H1 (cell line): ENCODE data around the gene PEX14. TPM values are rescaled to one million over a fixed set of nuclear protein-coding genes. Genes with fewer than 3 reads are reported as not detected.
A peak's percentile ranks its signal among the peaks of the same experiment; 100 is the strongest.

Source experiments
- CTCF ChIA-PET: fragments of 300-600 bp; sonication (Branson Sonifier 250); formaldehyde crosslinking; loops from one replicate; lab custom pipeline; 2021; ENCODE audit not compliant: partially characterized antibody; lab: Charles Lee
- POLR2A ChIA-PET: fragments of 300-600 bp; sonication (Branson Sonifier 250); formaldehyde crosslinking; loops from one replicate; lab custom pipeline; 2021; ENCODE audit warnings: inconsistent platforms; ENCODE audit not compliant: partially characterized antibody; lab: Charles Lee
- DNase-seq, 2 experiments: peaks; one replicate each; pipeline versions ENCODE4 v3.0.0 to v3.0.0-alpha.2; 2010 to 2022; ENCODE audit warnings: low spot score in 2 of 2, low read depth in 1 of 2, mixed read lengths in 1 of 2
- FAIRE-seq: peaks from 2 replicates; lab custom pipeline; 2011; peaks lifted over from hg19 to GRCh38; lab: Jason Lieb, UNC
- H2AFZ ChIP-seq: 2 replicates; pipeline ENCODE4 v1.8.1; 2012; ENCODE audit warnings: low read length, inconsistent platforms
- H2AK5ac ChIP-seq: 2 replicates; pipeline ENCODE4 v1.6.1; 2013; ENCODE audit warnings: low read depth, low read length
- H2BK120ac ChIP-seq: replicated peaks from 2 replicates; pipeline ENCODE3; 2013; ENCODE audit warnings: low read depth, low read length, inconsistent platforms
- H2BK12ac ChIP-seq: 2 replicates; pipeline ENCODE4 v1.6.1; 2013; ENCODE audit warnings: low read depth, low read length
- H2BK15ac ChIP-seq: 2 replicates; pipeline ENCODE4 v1.6.1; 2013; ENCODE audit warnings: low read length
- H2BK20ac ChIP-seq: 2 replicates; pipeline ENCODE4 v1.6.1; 2013; ENCODE audit warnings: low read length
- H2BK5ac ChIP-seq: 2 replicates; pipeline ENCODE4 v1.6.1; 2013; ENCODE audit warnings: low read depth, low read length
- H3K14ac ChIP-seq: 2 replicates; pipeline ENCODE4 v1.6.1; 2013; ENCODE audit warnings: inconsistent platforms; ENCODE audit not compliant: insufficient read length
- H3K18ac ChIP-seq: 2 replicates; pipeline ENCODE4 v1.6.1; 2013; ENCODE audit warnings: low read length; ENCODE audit errors: extremely low read depth
- H3K23ac ChIP-seq: 2 replicates; pipeline ENCODE4 v1.6.1; 2013; ENCODE audit warnings: inconsistent platforms; ENCODE audit not compliant: insufficient read length
- H3K23me2 ChIP-seq: 2 replicates; pipeline ENCODE4 v1.6.1; 2013; ENCODE audit warnings: low read depth, low read length
- H3K27ac ChIP-seq: 2 replicates; pipeline ENCODE4 v1.6.1; 2011; ENCODE audit warnings: low read depth, low read length, inconsistent platforms
- H3K27me3 ChIP-seq, 4 experiments: replicated peaks in 1 of 4; 1 replicate in 1 of 4; 2 replicates in 3 of 4; pipeline versions ENCODE4 v1.6.1 to v1.8.1; 2011 to 2013; ENCODE audit warnings: low read length in 3 of 4, mild to moderate bottlenecking in 3 of 4, inconsistent platforms in 2 of 4, mixed read lengths in 2 of 4, moderate library complexity in 1 of 4; ENCODE audit not compliant: control insufficient read depth in 3 of 4, insufficient read depth in 3 of 4; ENCODE audit errors: extremely low read depth in 1 of 4
- H3K36me3 ChIP-seq, 4 experiments: 2 replicates each; pipeline versions ENCODE4 v1.6.1 to v1.8.1; 2011 to 2013; ENCODE audit warnings: mild to moderate bottlenecking in 4 of 4, low read length in 3 of 4, moderate library complexity in 2 of 4, control low read depth in 1 of 4, inconsistent platforms in 1 of 4; ENCODE audit not compliant: insufficient read depth in 4 of 4, control insufficient read depth in 2 of 4
- H3K4ac ChIP-seq: replicated peaks from 2 replicates; pipeline ENCODE3; 2013; ENCODE audit warnings: low read length, low read depth, mixed read lengths, inconsistent platforms; ENCODE audit not compliant: insufficient read length
- H3K4me1 ChIP-seq, 4 experiments: replicated peaks in 1 of 4; 1 replicate in 1 of 4; 2 replicates in 3 of 4; pipeline versions ENCODE4 v1.6.1 to v1.8.1; 2011 to 2013; ENCODE audit warnings: low read length in 3 of 4, inconsistent platforms in 2 of 4, mixed read lengths in 1 of 4; ENCODE audit not compliant: insufficient read depth in 4 of 4, control insufficient read depth in 3 of 4
- H3K4me2 ChIP-seq, 2 experiments: 2 replicates each; pipeline versions ENCODE4 v1.6.1 to v1.8.1; 2011 to 2013; ENCODE audit warnings: low read depth in 2 of 2, low read length in 2 of 2, control low read depth in 1 of 2, inconsistent platforms in 1 of 2, mild to moderate bottlenecking in 1 of 2; ENCODE audit not compliant: insufficient read depth in 1 of 2
- H3K4me3 ChIP-seq, 4 experiments: fragments of 200-600, 300-600 bp in 1 of 4; sonication (generic), shearing (Covaris generic), sonication (Bioruptor Twin) in 1 of 4; 2 replicates each; pipeline versions ENCODE4 v1.5.1 to v1.8.1; 2011 to 2016; ENCODE audit warnings: low read length in 4 of 4, low read depth in 3 of 4, control low read depth in 2 of 4, inconsistent platforms in 2 of 4, mild to moderate bottlenecking in 2 of 4, mixed read lengths in 1 of 4, moderate library complexity in 1 of 4; ENCODE audit not compliant: insufficient read depth in 2 of 4; ENCODE audit errors: extremely low read depth in 1 of 4
- H3K56ac ChIP-seq: replicated peaks from 2 replicates; pipeline ENCODE3; 2013; ENCODE audit warnings: low read depth, mild to moderate bottlenecking, mixed read lengths, low read length, inconsistent platforms; ENCODE audit not compliant: insufficient read length
- H3K79me1 ChIP-seq: 2 replicates; pipeline ENCODE4 v1.6.1; 2013; ENCODE audit warnings: low read depth, low read length, control low read depth
- H3K79me2 ChIP-seq, 2 experiments: 2 replicates each; pipeline versions ENCODE4 v1.6.1 to v1.8.1; 2012 to 2013; ENCODE audit warnings: low read length in 2 of 2, mild to moderate bottlenecking in 2 of 2, inconsistent platforms in 1 of 2; ENCODE audit not compliant: insufficient read depth in 2 of 2, control insufficient read depth in 1 of 2
- H3K9ac ChIP-seq, 4 experiments: replicated peaks in 1 of 4; 1 replicate in 1 of 4; 2 replicates in 3 of 4; pipeline versions ENCODE4 v1.6.1 to v1.8.1; 2011 to 2013; ENCODE audit warnings: low read depth in 3 of 4, low read length in 3 of 4, control low read depth in 2 of 4, mild to moderate bottlenecking in 2 of 4, moderate library complexity in 2 of 4, inconsistent platforms in 1 of 4; ENCODE audit errors: extremely low read depth in 1 of 4
- H3K9me3 ChIP-seq, 2 experiments: 2 replicates each; pipeline versions ENCODE4 v1.6.1 to v1.8.1; 2012 to 2013; ENCODE audit warnings: mild to moderate bottlenecking in 2 of 2, moderate library complexity in 2 of 2, control low read depth in 1 of 2, inconsistent platforms in 1 of 2, low read depth in 1 of 2, low read length in 1 of 2, mixed read lengths in 1 of 2; ENCODE audit not compliant: insufficient read depth in 2 of 2
- H4K20me1 ChIP-seq, 2 experiments: replicated peaks in 1 of 2; 2 replicates each; pipeline versions ENCODE3 to v1.8.1; 2011 to 2013; ENCODE audit warnings: inconsistent platforms in 2 of 2, low read length in 2 of 2, mild to moderate bottlenecking in 1 of 2; ENCODE audit not compliant: insufficient read depth in 2 of 2, control insufficient read depth in 1 of 2
- H4K5ac ChIP-seq: 2 replicates; pipeline ENCODE4 v1.6.1; 2013; ENCODE audit warnings: low read length, low read depth, mixed read lengths, inconsistent platforms; ENCODE audit not compliant: insufficient read length
- H4K8ac ChIP-seq: 2 replicates; pipeline ENCODE4 v1.8.0; 2013; ENCODE audit warnings: mild to moderate bottlenecking, moderate library complexity, low read length, inconsistent platforms; ENCODE audit not compliant: insufficient read depth; ENCODE audit errors: extremely low read depth
- H4K91ac ChIP-seq: replicated peaks from 2 replicates; pipeline ENCODE3; 2013; ENCODE audit warnings: low read length, mixed read lengths, inconsistent platforms; ENCODE audit not compliant: insufficient read length
- CEBPB ChIP-seq: IDR thresholded peaks from 2 replicates; pipeline ENCODE4 v1.6.1; 2012; ENCODE audit warnings: low read depth, low read length
- FOSL1 ChIP-seq: IDR thresholded peaks from 2 replicates; pipeline ENCODE4 v1.6.1; 2011; ENCODE audit warnings: mild to moderate bottlenecking, low read depth, low read length, moderate library complexity; ENCODE audit not compliant: insufficient read depth
- SAP30 ChIP-seq: fragments of 300-600 bp; sonication (generic); IDR thresholded peaks from 2 replicates; pipeline ENCODE4 v1.7.1; 2012; ENCODE audit warnings: low read length, moderate library complexity, mild to moderate bottlenecking, inconsistent platforms; ENCODE audit not compliant: insufficient read depth, insufficient replicate concordance
- TAF7 ChIP-seq: optimal IDR thresholded peaks from 2 replicates; pipeline ENCODE3; 2011; ENCODE audit warnings: low read depth, mild to moderate bottlenecking, inconsistent platforms, low read length, moderate library complexity, borderline replicate concordance
- WGBS, 2 experiments: shearing (Covaris generic) in 1 of 2; methylation state at CpG; one replicate each; pipeline versions ENCODE4 v1.1.6 to v1.1.7; 2013 to 2015; ENCODE audit warnings: low lambda C conversion rate in 2 of 2, mixed read lengths in 2 of 2, inconsistent platforms in 1 of 2, low coverage in 1 of 2, missing lambda C conversion rate in 1 of 2; ENCODE audit not compliant: insufficient replicate concordance in 2 of 2, insufficient coverage in 1 of 2, insufficient read length in 1 of 2; ENCODE audit errors: extremely low coverage in 1 of 2, missing lambda C conversion rate in 1 of 2; 5-methylcytosine and 5-hydroxymethylcytosine counted together
- polyA plus RNA-seq, 7 experiments: library from polyadenylated mRNA; depleted of rRNA in 3 of 7; stranded (reverse) in 5 of 7; unstranded in 2 of 7; fragments of >200 nt in 5 of 7; fragments of 200-250 nt in 2 of 7; gene quantifications; 1 replicate in 5 of 7; 2 replicates in 1 of 7; 4 replicates in 1 of 7; pipeline versions ENCODE4 v1.2.1 to v1.2.3, GENCODE V29; 2011 to 2013; ENCODE audit warnings: missing spikeins in 2 of 7, mixed read lengths in 2 of 7
- total RNA-seq: library from RNA; stranded (reverse); fragmentation: NEBNext Ultra II Directional; extraction: Animal tissue kit (Norgen Biotek cat#: 25700); gene quantifications from 2 replicates; pipeline ENCODE4 v1.2.1, GENCODE V29; 2021
- TF ChIP-seq, protein P1 (sequence below), 3 experiments: IDR thresholded peaks; 1 replicate in 2 of 3; 2 replicates in 1 of 3; pipeline versions ENCODE4 v1.5.1 to v1.6.1; 2011; ENCODE audit warnings: low read length in 3 of 3, mild to moderate bottlenecking in 3 of 3, inconsistent platforms in 2 of 3, low read depth in 1 of 3, moderate library complexity in 1 of 3; ENCODE audit not compliant: insufficient read depth in 1 of 3; ENCODE audit errors: control extremely low read depth in 1 of 3

PEX14 gene
- total and polyA plus RNA-seq, 2 of the 8 experiments (the other 6 are each of a cell fraction or from before 2014, with no cell fraction given): 13.0 to 19.8 TPM

DNA sequence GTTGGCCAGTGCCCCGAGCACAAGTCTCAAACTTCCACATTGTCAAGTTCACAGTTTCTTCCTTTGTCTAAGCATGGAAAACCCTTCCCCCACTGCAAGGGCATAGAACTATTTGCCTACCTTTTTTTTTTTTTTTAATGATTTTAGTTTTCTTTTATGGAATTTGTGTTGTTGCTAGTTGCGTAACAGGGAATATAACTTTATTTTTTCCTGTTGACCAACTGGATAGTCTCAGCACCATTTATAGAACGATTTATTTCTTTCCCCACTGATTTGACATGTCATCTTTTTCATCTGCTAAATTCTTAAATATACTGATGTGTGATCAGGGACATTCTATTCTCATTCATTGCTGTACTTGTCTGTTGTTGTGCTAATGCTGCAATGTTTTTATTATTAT lies 83.0 kb downstream of the PEX14 start:
- Histone ChIP-seq H3K79me1 (no peaks in the 10 kb centered on the region; the same call in 1 of the 2 replicates), H3K36me3 (no peaks in the 10 kb centered on the region), H3K18ac (no peak overlapping the region), H3K4me3 (no peak overlapping the region), H3K79me2 (no peaks in the 10 kb centered on the region; a peak in 2 of 4 replicates), H2BK120ac (no peak overlapping the region), H2BK20ac (no peak overlapping the region), H3K27me3 (no peaks in the 10 kb centered on the region), H3K9me3 (no peaks in the 10 kb centered on the region), H3K9ac (no peak overlapping the region), H3K4me1 (peaks cover 0 to 9% (median 4%) of the 10 kb centered on the region in 4 experiments; a peak in 6 of 7 replicates), H3K23ac (no peak overlapping the region), H3K14ac (no peak overlapping the region), H2BK5ac (no peak overlapping the region), H2BK12ac (no peak overlapping the region), H2AFZ (no peak overlapping the region), H4K5ac (no peak overlapping the region), H3K56ac (no peak overlapping the region), H2AK5ac (no peak overlapping the region), H3K27ac (no peak overlapping the region), H3K4ac (no peak overlapping the region), H3K4me2 (no peak overlapping the region), H4K20me1 (peaks cover 0 to 2% of the 10 kb centered on the region in 2 experiments), H4K91ac (no peak overlapping the region), H4K8ac (no peak overlapping the region), H3K23me2 (no peaks in the 10 kb centered on the region), H2BK15ac (no peak overlapping the region)
- ChIA-PET CTCF (interaction anchor here (1.0 to 1.1 kb wide), 2 partner anchors 16 to 128 kb away, joined by 3 read pairs; partner anchors contain the start of gene CENPS), POLR2A (interaction anchor here (0.6 kb wide), 2 partner anchors 104 to 1857 kb away, joined by 3 read pairs; no protein-coding TSS in a partner anchor)
- DNase-seq (no peak), FAIRE-seq (no peak)
- WGBS, 2 experiments: 81% methylated on average over 3 of the region's 3 CpGs; no CpG with 5 or more reads in 1 of the 2 experiments
- no peak for TF ChIP-seq FOSL1
- TF ChIP-seq CEBPB: peak; percentile 2; the same call in 1 of the 2 replicates
- no peak for TF ChIP-seq TAF7
- TF ChIP-seq, protein P1, sequence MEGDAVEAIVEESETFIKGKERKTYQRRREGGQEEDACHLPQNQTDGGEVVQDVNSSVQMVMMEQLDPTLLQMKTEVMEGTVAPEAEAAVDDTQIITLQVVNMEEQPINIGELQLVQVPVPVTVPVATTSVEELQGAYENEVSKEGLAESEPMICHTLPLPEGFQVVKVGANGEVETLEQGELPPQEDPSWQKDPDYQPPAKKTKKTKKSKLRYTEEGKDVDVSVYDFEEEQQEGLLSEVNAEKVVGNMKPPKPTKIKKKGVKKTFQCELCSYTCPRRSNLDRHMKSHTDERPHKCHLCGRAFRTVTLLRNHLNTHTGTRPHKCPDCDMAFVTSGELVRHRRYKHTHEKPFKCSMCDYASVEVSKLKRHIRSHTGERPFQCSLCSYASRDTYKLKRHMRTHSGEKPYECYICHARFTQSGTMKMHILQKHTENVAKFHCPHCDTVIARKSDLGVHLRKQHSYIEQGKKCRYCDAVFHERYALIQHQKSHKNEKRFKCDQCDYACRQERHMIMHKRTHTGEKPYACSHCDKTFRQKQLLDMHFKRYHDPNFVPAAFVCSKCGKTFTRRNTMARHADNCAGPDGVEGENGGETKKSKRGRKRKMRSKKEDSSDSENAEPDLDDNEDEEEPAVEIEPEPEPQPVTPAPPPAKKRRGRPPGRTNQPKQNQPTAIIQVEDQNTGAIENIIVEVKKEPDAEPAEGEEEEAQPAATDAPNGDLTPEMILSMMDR (IDR thresholded peaks at IDR 0.05; ENCODE audit: control extremely low read depth in 1 of 3, insufficient read depth in 1 of 3, low read depth in 1 of 3, low read length in 3 of 3): no peak
- TF ChIP-seq SAP30: no peak
